Endodermal cell (in vitro differentiated cells): ENCODE results near the gene RNF113B. TPM values are rescaled to one million over a fixed set of nuclear protein-coding genes. Genes with fewer than 3 reads are reported as not detected.

Experiments
- DNase-seq: peaks from one replicate; pipeline ENCODE4 v3.0.0-alpha.2; 2017
- H3K27ac ChIP-seq: 2 replicates; pipeline ENCODE4 v1.5.1; 2013; ENCODE audit warnings: mild to moderate bottlenecking, low read depth, low read length, moderate library complexity
- H3K27me3 ChIP-seq: 2 replicates; pipeline ENCODE4 v1.6.1; 2013; ENCODE audit warnings: mild to moderate bottlenecking, low read length, moderate library complexity; ENCODE audit not compliant: insufficient read depth, control insufficient read depth, poor library complexity, severe bottlenecking
- H3K36me3 ChIP-seq: 2 replicates; pipeline ENCODE4 v1.7.0; 2013; ENCODE audit warnings: mild to moderate bottlenecking, low read length, moderate library complexity; ENCODE audit not compliant: control insufficient read depth, insufficient read depth
- H3K4me1 ChIP-seq: one replicate; pipeline ENCODE4 v1.7.0; 2013; ENCODE audit warnings: low read length; ENCODE audit not compliant: control insufficient read depth, insufficient read depth
- H3K4me3 ChIP-seq: 2 replicates; pipeline ENCODE4 v1.5.1; 2013; ENCODE audit warnings: mild to moderate bottlenecking, low read length, moderate library complexity
- H3K9ac ChIP-seq: 2 replicates; pipeline ENCODE4 v1.6.1; 2013; ENCODE audit warnings: mild to moderate bottlenecking, low read length, moderate library complexity; ENCODE audit not compliant: poor library complexity, severe bottlenecking; ENCODE audit errors: extremely low read depth
- H3K9me3 ChIP-seq: 2 replicates; pipeline ENCODE4 v1.6.1; 2013; ENCODE audit warnings: mild to moderate bottlenecking, low read length, moderate library complexity; ENCODE audit not compliant: control insufficient read depth
- H3K27ac Mint-ChIP-seq: 2 replicates; pipeline ENCODE4 v1.8.0; 2020; ENCODE audit warnings: mixed read lengths
- H3K27me3 Mint-ChIP-seq: 2 replicates; pipeline ENCODE4 v1.8.0; 2021; ENCODE audit warnings: mild to moderate bottlenecking, mixed read lengths; ENCODE audit not compliant: insufficient read depth
- H3K36me3 Mint-ChIP-seq: 2 replicates; pipeline ENCODE4 v1.8.0; 2020; ENCODE audit warnings: low read depth, mixed read lengths
- H3K4me1 Mint-ChIP-seq: 2 replicates; pipeline ENCODE4 v1.8.0; 2020; ENCODE audit warnings: mixed read lengths
- H3K4me3 Mint-ChIP-seq: 2 replicates; pipeline ENCODE4 v1.8.0; 2020; ENCODE audit warnings: mild to moderate bottlenecking, moderate library complexity, mixed read lengths
- H3K9me3 Mint-ChIP-seq: 2 replicates; pipeline ENCODE4 v1.8.0; 2020; ENCODE audit warnings: mild to moderate bottlenecking, mixed read lengths
- WGBS, 2 experiments: methylation state at CpG; one replicate each; pipeline versions ENCODE4 v1.1.5 to v1.1.7; 2013; ENCODE audit warnings: missing lambda C conversion rate in 2 of 2, mixed read lengths in 1 of 2; ENCODE audit not compliant: insufficient coverage in 1 of 2, insufficient read length in 1 of 2; 5-methylcytosine and 5-hydroxymethylcytosine counted together
- total RNA-seq, 2 donors: library from RNA; stranded (reverse); fragmentation: NEBNext Ultra II Directional in 1 of 2; extraction: Animal tissue kit (Norgen Biotek cat#: 25700) in 1 of 2; gene quantifications; 2 replicates in 1 of 2; 3 replicates in 1 of 2; pipeline ENCODE4 v1.2.1, GENCODE V29; 2021
- TF ChIP-seq, protein P1 (sequence below): fragments of 200-600 bp; sonication (generic); conservative IDR thresholded peaks from 2 replicates; pipeline ENCODE4 v1.5.0; 2021; ENCODE audit warnings: antibody characterized with exemption, mild to moderate bottlenecking

RNF113B gene
- total RNA-seq, 2 donors from 2014 or later = not detected

DNA sequence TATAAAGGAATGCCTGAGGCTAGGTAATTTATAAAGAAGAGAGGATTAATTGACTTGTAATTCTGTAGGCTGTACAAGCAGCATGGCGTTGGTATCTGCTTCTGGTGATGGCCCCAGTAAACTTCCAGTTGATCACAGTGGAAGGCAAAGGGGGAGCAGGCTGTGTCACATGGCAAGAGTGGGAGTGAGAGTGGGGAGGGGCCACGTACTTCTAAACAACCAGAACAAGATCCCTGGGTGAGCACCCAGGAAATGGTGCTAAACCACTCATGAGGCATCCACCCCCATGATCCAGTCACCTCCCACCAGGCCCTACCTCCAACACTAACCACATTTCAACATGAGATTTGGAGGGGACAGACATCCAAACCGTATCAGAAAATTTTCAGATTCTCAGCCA is 3.0 kb upstream of the RNF113B start:
- Mint-ChIP-seq H3K4me1 (peaks cover 35% of the 10 kb centered on the region), H3K27me3 (no peaks in the 10 kb centered on the region), H3K27ac (no peak overlapping the region), H3K36me3 (peaks cover 39% of the 10 kb centered on the region), H3K9me3 (no peaks in the 10 kb centered on the region), H3K4me3 (no peak overlapping the region)
- TF ChIP-seq, protein P1, sequence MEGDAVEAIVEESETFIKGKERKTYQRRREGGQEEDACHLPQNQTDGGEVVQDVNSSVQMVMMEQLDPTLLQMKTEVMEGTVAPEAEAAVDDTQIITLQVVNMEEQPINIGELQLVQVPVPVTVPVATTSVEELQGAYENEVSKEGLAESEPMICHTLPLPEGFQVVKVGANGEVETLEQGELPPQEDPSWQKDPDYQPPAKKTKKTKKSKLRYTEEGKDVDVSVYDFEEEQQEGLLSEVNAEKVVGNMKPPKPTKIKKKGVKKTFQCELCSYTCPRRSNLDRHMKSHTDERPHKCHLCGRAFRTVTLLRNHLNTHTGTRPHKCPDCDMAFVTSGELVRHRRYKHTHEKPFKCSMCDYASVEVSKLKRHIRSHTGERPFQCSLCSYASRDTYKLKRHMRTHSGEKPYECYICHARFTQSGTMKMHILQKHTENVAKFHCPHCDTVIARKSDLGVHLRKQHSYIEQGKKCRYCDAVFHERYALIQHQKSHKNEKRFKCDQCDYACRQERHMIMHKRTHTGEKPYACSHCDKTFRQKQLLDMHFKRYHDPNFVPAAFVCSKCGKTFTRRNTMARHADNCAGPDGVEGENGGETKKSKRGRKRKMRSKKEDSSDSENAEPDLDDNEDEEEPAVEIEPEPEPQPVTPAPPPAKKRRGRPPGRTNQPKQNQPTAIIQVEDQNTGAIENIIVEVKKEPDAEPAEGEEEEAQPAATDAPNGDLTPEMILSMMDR = no peak
- H3K9me3 ChIP-seq = no peaks in the 10 kb centered on the region
- no peak overlapping the region for H3K27ac ChIP-seq
- no peak for DNase-seq
- H3K27me3 ChIP-seq = no peaks in the 10 kb centered on the region
- no peak overlapping the region for H3K9ac ChIP-seq
- no peaks in the 10 kb centered on the region for H3K4me1 ChIP-seq
- no peak overlapping the region for H3K4me3 ChIP-seq
- peaks cover 50% of the 10 kb centered on the region for H3K36me3 ChIP-seq
- WGBS, 2 experiments = 98 to 100% methylated on average over 1 to 3 of the region's 3 CpGs

DNA sequence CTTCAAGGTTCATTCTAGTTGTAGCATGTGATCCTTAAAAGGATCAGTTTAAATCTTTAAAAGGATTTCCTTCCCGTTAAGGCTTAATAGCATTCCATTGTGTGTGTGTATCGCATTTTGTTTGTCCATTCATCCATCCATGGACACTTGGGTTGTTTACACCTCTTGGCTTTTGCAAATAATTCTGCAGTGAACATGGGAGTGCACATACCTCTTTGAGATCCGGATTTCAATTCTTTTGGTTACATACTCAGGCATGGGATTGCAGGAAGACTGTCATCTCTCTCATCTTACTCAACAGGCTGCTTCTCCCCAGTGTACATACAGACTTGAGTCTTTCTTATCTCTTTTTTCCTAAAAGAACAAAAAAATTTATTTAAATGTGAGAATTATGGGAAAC is 1.2 kb downstream of the RNF113B start:
- Mint-ChIP-seq H3K27ac (no peak overlapping the region), H3K4me3 (no peak overlapping the region), H3K36me3 (peaks cover 42% of the 10 kb centered on the region), H3K27me3 (no peaks in the 10 kb centered on the region), H3K9me3 (no peaks in the 10 kb centered on the region), H3K4me1 (peaks cover 60% of the 10 kb centered on the region)
- H3K9ac ChIP-seq = no peak overlapping the region
- WGBS, 2 experiments = 83 to 97% methylated on average over 3 of the region's 3 CpGs
- no peaks in the 10 kb centered on the region for H3K27me3 ChIP-seq
- no peak overlapping the region for H3K4me3 ChIP-seq
- H3K27ac ChIP-seq = no peak overlapping the region
- H3K9me3 ChIP-seq = no peaks in the 10 kb centered on the region
- peaks cover 55% of the 10 kb centered on the region for H3K36me3 ChIP-seq
- peaks cover 33% of the 10 kb centered on the region for H3K4me1 ChIP-seq
- no peak for DNase-seq
- TF ChIP-seq, protein P1 = no peak

DNA sequence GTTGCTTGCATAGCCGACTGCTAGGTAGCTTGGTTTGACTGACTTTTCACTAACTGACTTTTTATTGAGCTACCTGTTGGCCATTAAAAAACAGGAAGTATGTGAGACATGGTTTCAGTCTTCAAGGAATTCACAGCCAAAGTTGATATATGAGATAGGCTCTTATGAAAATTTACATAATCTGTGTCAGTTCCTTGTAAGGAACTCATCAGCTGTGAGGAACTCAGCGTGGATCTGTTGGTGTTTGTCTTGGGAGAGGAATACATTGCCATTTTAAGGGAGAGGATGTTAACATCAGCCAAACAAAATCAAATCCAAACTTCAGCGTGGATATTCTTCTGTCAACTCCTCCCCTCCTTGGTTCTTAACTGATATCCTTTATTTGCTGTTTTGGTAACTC is 2.0 kb downstream of the RNF113B start:
- H3K27me3 Mint-ChIP-seq = no peaks in the 10 kb centered on the region
- H3K27ac ChIP-seq = no peak overlapping the region
- H3K4me1 Mint-ChIP-seq = peaks cover 59% of the 10 kb centered on the region
- TF ChIP-seq, protein P1 = no peak
- peaks cover 43% of the 10 kb centered on the region for H3K36me3 Mint-ChIP-seq
- no peak for DNase-seq
- H3K36me3 ChIP-seq = peaks cover 51% of the 10 kb centered on the region
- no peaks in the 10 kb centered on the region for H3K9me3 Mint-ChIP-seq
- H3K4me3 Mint-ChIP-seq = no peak overlapping the region
- H3K9me3 ChIP-seq = no peaks in the 10 kb centered on the region
- H3K4me1 ChIP-seq = peaks cover 34% of the 10 kb centered on the region
- no peak overlapping the region for H3K9ac ChIP-seq
- H3K27me3 ChIP-seq = no peaks in the 10 kb centered on the region
- WGBS, 2 experiments = 84 to 94% methylated on average over 2 to 3 of the region's 3 CpGs
- H3K4me3 ChIP-seq = no peak overlapping the region
- H3K27ac Mint-ChIP-seq = peak overlapping the region; percentile 62
